ENCODE measurements around the gene TMEM198.

Gene TMEM198

GRCh38 chr2:219506153-219506801, 37.6 kb upstream of the TMEM198 start:
- no peak for ATAC-seq
- no peak for DNase-seq (ENCODE audit: low spot score in 2 of 2)
- Mint-ChIP-seq H3K9me3 (no peaks in the 10 kb centered on the region), H3K4me3 (no peak overlapping the region), H3K4me1 (peaks cover 23% of the 10 kb centered on the region), H3K27ac (peak overlapping the region; percentile 40), H3K36me3 (peaks cover 53% of the 10 kb centered on the region)

GRCh38 chr2:219506802-219507526, 36.9 kb upstream of the TMEM198 start:
- ATAC-seq: no peak
- no peaks in the 10 kb centered on the region for H3K9me3 Mint-ChIP-seq
- H3K27ac Mint-ChIP-seq: peak overlapping the region; percentile 40

DNA sequence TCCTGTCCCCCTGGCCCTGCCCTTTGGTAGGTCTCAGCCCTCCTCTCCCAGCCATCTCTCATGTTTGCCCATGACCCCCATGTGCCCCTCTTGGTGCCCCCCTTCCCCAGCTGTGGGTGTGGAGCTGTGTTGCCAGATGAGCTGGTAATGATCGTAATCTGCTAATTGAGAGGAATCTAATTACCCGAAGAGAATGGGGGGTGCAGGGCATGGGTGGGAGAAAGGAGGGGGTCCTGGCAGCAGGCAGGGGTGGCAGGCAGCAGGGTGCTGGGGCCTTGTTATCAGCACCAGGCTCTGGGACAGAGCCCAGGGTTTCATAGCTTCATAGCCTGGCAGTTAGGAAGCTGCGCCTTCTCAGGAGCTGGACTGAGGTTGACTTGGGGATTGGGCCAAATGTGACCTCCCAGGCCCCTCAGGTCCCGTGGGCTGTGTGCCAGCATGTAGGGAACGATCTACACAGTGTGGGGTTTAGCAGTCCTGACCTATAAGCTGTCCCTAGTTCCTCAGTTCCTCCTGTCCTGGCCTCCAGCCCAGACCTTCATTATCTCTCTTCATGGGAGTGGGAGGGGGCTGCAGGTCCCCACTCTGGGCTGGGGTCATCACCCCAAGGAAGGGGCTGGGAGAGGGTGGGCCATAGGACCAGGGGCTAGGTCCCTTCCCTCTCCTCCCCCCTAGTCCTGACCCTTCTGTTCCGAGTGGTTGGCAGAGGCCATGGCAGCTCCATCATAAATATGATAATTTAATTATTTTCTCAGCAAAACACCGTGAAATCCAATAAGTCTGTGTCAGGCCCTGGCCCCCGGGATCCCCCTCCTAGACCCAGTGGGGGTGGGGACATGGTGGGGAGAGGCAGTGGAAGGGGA, 36.0 kb upstream of the TMEM198 start:
- Mint-ChIP-seq H3K9me3 (no peaks in the 10 kb centered on the region), H3K4me1 (peaks cover 20% of the 10 kb centered on the region), H3K4me3 (no peak overlapping the region), H3K27ac (no peak overlapping the region), H3K36me3 (peaks cover 49% of the 10 kb centered on the region)
- DNase-seq (ENCODE audit: low spot score in 2 of 2) (no peak), ATAC-seq (no peak)

More at GRCh38 chr2:219506802-219507526, 36.9 kb upstream of the TMEM198 start:
- Mint-ChIP-seq H3K36me3 (peaks cover 53% of the 10 kb centered on the region), H3K4me3 (no peak overlapping the region), H3K4me1 (peaks cover 17% of the 10 kb centered on the region)
- DNase-seq (ENCODE audit: low spot score in 2 of 2): no peak

DNA sequence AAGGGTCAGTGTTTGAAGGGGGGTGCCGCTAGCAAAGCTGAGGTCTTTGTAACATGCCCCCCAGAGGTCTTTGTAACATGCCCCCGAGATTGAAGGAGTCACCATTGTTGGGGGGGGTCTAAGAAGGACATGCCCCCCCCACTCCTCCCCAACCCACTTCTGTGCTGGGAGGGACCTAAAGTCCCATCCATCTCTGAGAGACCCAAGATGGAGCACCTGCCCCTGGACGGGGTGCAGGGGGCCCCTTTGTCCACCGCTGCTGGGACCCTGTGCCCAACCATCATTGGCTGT, 35.4 kb upstream of the TMEM198 start:
- H3K4me3 Mint-ChIP-seq: no peak overlapping the region
- no peaks in the 10 kb centered on the region for H3K9me3 Mint-ChIP-seq
- H3K36me3 Mint-ChIP-seq: peaks cover 43% of the 10 kb centered on the region
- ATAC-seq: no peak
- H3K27ac Mint-ChIP-seq: no peak overlapping the region
- peaks cover 25% of the 10 kb centered on the region for H3K4me1 Mint-ChIP-seq
- DNase-seq (ENCODE audit: low spot score in 2 of 2): no peak

GRCh38 chr2:219508971-219509779, 34.7 kb upstream of the TMEM198 start:
- H3K4me3 Mint-ChIP-seq: peak overlapping the region; percentile 44
- H3K4me1 Mint-ChIP-seq: peaks cover 33% of the 10 kb centered on the region
- no peak for DNase-seq (ENCODE audit: low spot score in 2 of 2)
- no peaks in the 10 kb centered on the region for H3K9me3 Mint-ChIP-seq
- H3K36me3 Mint-ChIP-seq: peaks cover 40% of the 10 kb centered on the region
- peak; percentile 31 for ATAC-seq
- peak overlapping the region; percentile 34 for H3K27ac Mint-ChIP-seq

GRCh38 chr2:219509780-219510511, 33.9 kb upstream of the TMEM198 start:
- H3K36me3 Mint-ChIP-seq: peaks cover 33% of the 10 kb centered on the region
- DNase-seq (ENCODE audit: low spot score in 2 of 2): peak in 1 of 2 donors; percentile 75
- peak; percentile 79 for ATAC-seq
- H3K27ac Mint-ChIP-seq: peak overlapping the region; percentile 34
- H3K4me1 Mint-ChIP-seq: peaks cover 36% of the 10 kb centered on the region
- H3K9me3 Mint-ChIP-seq: no peaks in the 10 kb centered on the region
- peak overlapping the region; percentile 44 for H3K4me3 Mint-ChIP-seq

GRCh38 chr2:219510512-219511135, 33.2 kb upstream of the TMEM198 start:
- ATAC-seq (no peak), DNase-seq (ENCODE audit: low spot score in 2 of 2) (no peak)
- H3K4me3 Mint-ChIP-seq: peak overlapping the region; percentile 44
- peak overlapping the region; percentile 34 for H3K27ac Mint-ChIP-seq
- H3K9me3 Mint-ChIP-seq: no peaks in the 10 kb centered on the region
- H3K4me1 Mint-ChIP-seq: peaks cover 36% of the 10 kb centered on the region
- peaks cover 26% of the 10 kb centered on the region for H3K36me3 Mint-ChIP-seq

DNA sequence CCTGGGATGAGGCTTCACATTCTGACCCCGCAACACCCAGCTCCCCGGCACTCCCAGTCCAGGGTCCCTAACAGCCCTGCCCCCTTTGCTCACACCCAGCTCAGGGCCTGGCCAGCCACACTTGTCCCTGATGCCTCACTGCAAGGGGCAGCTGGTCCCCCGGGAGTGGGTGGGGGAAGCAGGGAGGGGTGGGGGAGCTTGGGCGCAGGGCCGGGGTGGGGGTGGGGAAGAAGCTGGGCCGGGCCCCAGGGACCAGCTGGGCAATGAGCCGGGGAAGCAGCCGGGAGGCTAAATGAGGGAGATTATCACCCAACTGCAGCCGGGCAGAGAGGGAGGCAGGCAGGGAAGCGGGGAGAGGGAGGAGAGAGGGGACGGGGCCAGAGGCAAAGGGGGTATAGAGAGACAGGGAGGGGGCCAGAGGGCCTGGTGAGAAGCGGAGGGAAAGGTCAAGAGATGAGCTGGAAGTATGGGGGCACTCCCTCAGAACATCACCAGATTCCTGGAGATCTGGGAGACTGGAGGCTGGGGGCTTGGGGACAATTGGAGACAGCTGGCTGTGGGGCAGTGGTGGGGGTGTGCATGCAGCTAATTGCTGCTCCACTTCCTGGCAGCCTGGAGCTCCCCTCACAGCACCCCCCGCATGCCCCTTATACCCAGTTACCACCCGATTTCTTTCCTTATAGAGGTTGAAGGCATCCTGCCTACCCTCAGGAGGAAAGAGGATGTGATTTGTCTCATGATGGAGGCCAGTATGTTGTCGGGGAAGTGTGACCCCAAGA, 32.1 kb upstream of the TMEM198 start:
- no peaks in the 10 kb centered on the region for H3K9me3 Mint-ChIP-seq
- no peak for DNase-seq (ENCODE audit: low spot score in 2 of 2)
- H3K4me1 Mint-ChIP-seq: peaks cover 36% of the 10 kb centered on the region
- no peak overlapping the region for H3K27ac Mint-ChIP-seq
- peaks cover 15% of the 10 kb centered on the region for H3K36me3 Mint-ChIP-seq
- no peak for ATAC-seq
- no peak overlapping the region for H3K4me3 Mint-ChIP-seq

- Mint-ChIP-seq H3K36me3 (peaks cover 5% of the 10 kb centered on the region), H3K9me3 (no peaks in the 10 kb centered on the region), H3K4me1 (peaks cover 36% of the 10 kb centered on the region), H3K27ac (peak overlapping the region; percentile 43), H3K4me3 (no peak overlapping the region)
- ATAC-seq (no peak), DNase-seq (ENCODE audit: low spot score in 2 of 2) (no peak)
Measured at GRCh38 chr2:219512524-219513216, 31.2 kb upstream of the TMEM198 start.

DNA sequence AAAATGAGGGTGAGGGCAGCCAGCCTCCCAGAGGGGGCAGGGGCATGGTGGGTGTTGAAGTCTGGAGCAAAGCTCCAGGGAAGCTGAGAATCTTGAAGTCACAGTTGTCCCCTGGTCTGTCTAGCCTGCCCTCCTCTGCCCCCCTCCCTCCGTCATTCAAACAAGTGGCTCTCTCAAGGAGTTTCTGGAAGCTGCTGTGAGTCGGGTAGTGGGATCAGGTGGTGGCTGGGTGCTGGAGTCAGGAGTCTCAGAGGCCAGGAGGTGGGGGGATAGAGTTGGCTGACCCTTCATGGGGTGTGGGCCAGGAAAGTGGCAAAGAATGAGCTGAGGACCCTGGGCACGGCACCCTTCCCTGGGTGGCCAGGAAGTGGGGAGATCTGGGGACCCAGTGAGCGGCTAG, 30.0 kb upstream of the TMEM198 start:
- H3K4me3 Mint-ChIP-seq: peak overlapping the region; percentile 20
- ATAC-seq (no peak), DNase-seq (ENCODE audit: low spot score in 2 of 2) (no peak)
- peak overlapping the region; percentile 60 for H3K27ac Mint-ChIP-seq
- peaks cover 36% of the 10 kb centered on the region for H3K4me1 Mint-ChIP-seq
- no peaks in the 10 kb centered on the region for H3K9me3 Mint-ChIP-seq
- H3K36me3 Mint-ChIP-seq: peaks cover 5% of the 10 kb centered on the region

DNA sequence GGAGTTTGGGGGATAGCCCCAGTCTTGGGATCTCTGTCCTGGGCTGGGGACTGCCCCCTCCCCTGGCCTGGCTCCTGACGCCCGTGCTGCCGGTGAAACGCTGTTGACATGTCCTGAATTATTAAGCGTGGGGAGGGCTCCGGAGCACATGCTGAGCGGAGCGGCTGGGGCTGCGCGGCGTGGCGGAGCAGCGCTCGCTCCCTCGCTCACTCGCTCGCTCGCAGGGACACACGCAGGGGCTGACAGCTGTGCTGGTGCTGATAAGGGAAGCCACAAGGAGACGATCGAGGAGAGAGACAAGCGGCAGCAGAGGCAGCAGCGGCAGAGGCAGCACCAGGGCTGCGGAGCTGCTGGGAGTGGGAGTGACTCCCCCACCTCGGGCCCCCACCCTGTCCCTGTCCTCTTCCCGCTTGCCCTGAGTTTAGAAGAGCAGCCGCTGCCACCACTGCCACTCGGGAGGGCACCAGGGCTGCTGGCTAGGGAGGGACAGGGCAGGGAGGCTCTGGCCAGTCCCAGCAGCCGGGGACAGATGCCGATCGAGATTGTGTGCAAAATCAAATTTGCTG, 29.5 kb upstream of the TMEM198 start, which contains the start of gene ASIC4:
TSS of gene ASIC4 (plus strand) at position 287 of the 566 bp plus-strand sequence. CDS start at position 530, 243 bp downstream.
- no peak for ATAC-seq
- no peak for DNase-seq (ENCODE audit: low spot score in 2 of 2)
- H3K36me3 Mint-ChIP-seq: peaks cover 5% of the 10 kb centered on the region
- H3K27ac Mint-ChIP-seq: peak within 1 kb of the TSS; percentile 60
- peak within 1 kb of the TSS; percentile 20 for H3K4me3 Mint-ChIP-seq
- no peaks in the 10 kb centered on the region for H3K9me3 Mint-ChIP-seq
- peaks cover 36% of the 10 kb centered on the region for H3K4me1 Mint-ChIP-seq

DNA sequence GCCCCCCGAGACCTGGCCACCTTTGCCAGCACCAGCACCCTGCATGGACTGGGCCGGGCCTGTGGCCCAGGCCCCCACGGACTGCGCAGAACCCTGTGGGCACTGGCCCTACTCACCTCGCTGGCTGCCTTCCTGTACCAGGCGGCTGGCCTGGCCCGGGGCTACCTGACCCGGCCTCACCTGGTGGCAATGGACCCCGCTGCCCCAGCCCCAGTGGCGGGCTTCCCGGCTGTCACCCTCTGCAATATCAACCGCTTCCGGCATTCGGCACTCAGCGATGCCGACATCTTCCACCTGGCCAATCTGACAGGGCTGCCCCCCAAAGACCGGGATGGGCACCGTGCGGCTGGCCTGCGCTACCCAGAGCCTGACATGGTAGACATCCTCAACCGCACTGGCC, 29.0 kb upstream of the TMEM198 start:
- H3K9me3 Mint-ChIP-seq: no peaks in the 10 kb centered on the region
- peaks cover 30% of the 10 kb centered on the region for H3K4me1 Mint-ChIP-seq
- no peak for ATAC-seq
- H3K27ac Mint-ChIP-seq: no peak overlapping the region
- DNase-seq (ENCODE audit: low spot score in 2 of 2): no peak
- H3K4me3 Mint-ChIP-seq: no peak overlapping the region
- H3K36me3 Mint-ChIP-seq: no peaks in the 10 kb centered on the region

Data from stimulated activated effector memory CD8-positive, alpha-beta T cell treated with anti-CD3 and anti-CD28 coated beads, Interleukin-12 subunit alpha, Interleukin-12 subunit beta, amount 100 ng/mL, for 72 hours (primary cell).